B cell (primary cell): ENCODE results near the gene PTPRG. TPM values are rescaled to one million over a fixed set of nuclear protein-coding genes. Genes with fewer than 3 reads are reported as not detected.

Source experiments
- ATAC-seq: fragments of 200-7000 bp; cut with Tn5 transposase; one replicate; pipeline ENCODE4 v1.10.0; 2021; ENCODE audit warnings: low read depth, mild to moderate bottlenecking, moderate number of reproducible peaks, moderate library complexity
- CTCF ChIA-PET: fragments of 350-600 bp; sonication (Branson Sonifier 250); formaldehyde crosslinking; loops from one replicate; lab custom pipeline; 2021; ENCODE audit warnings: antibody characterized with exemption, inconsistent platforms; lab: Charles Lee
- POLR2A ChIA-PET: fragments of 350-600 bp; sonication (Branson Sonifier 250); formaldehyde crosslinking; loops from one replicate; lab custom pipeline; 2021; ENCODE audit warnings: antibody characterized with exemption; lab: Charles Lee
- DNase-seq: peaks from one replicate; pipeline ENCODE4 v3.0.0; 2013
- H2AFZ ChIP-seq: 2 replicates; pipeline ENCODE4 v1.6.1; 2012; ENCODE audit warnings: mild to moderate bottlenecking, low read depth, low read length; ENCODE audit not compliant: insufficient read depth, poor library complexity, severe bottlenecking
- H3K27ac ChIP-seq, 2 donors: 1 replicate in 1 of 2; 2 replicates in 1 of 2; pipeline ENCODE4 v1.5.1; 2012 to 2013; ENCODE audit warnings: low read length in 2 of 2, mild to moderate bottlenecking in 2 of 2, moderate library complexity in 1 of 2
- H3K27me3 ChIP-seq, 4 experiments: fragments of 200-600 bp in 1 of 4; sonication (generic) in 1 of 4; replicated peaks in 1 of 4; 1 replicate in 2 of 4; 2 replicates in 2 of 4; pipeline versions ENCODE4 v1.6.1 to v1.7.0; 2013 to 2016; ENCODE audit warnings: low read length in 3 of 4, mild to moderate bottlenecking in 2 of 4, mixed read lengths in 1 of 4, moderate library complexity in 1 of 4; ENCODE audit not compliant: insufficient read depth in 4 of 4, control insufficient read depth in 3 of 4; ENCODE audit errors: control extremely low read depth in 1 of 4
- H3K36me3 ChIP-seq, 2 experiments: replicated peaks in 1 of 2; 1 replicate in 1 of 2; 2 replicates in 1 of 2; pipeline versions ENCODE4 v1.6.1 to v1.7.1; 2013; ENCODE audit warnings: low read length in 1 of 2; ENCODE audit not compliant: insufficient read depth in 2 of 2, control insufficient read depth in 1 of 2; ENCODE audit errors: control extremely low read depth in 1 of 2, extremely low read depth in 1 of 2
- H3K4me1 ChIP-seq, 2 donors: fragments of 200-600 bp in 1 of 2; sonication (generic) in 1 of 2; 1 replicate in 1 of 2; 2 replicates in 1 of 2; pipeline versions ENCODE4 v1.5.1 to v1.6.1; 2013 to 2017; ENCODE audit warnings: low read length in 2 of 2; ENCODE audit not compliant: control insufficient read depth in 2 of 2, insufficient read depth in 2 of 2
- H3K4me2 ChIP-seq: replicated peaks from 2 replicates; pipeline ENCODE3; 2012; ENCODE audit warnings: mild to moderate bottlenecking, low read depth, low read length; ENCODE audit not compliant: poor library complexity, severe bottlenecking
- H3K4me3 ChIP-seq, 5 experiments: fragments of 200-600 bp in 1 of 5; sonication (generic) in 1 of 5; 1 replicate in 3 of 5; 2 replicates in 2 of 5; pipeline versions ENCODE4 v1.5.1 to v1.7.0; 2011 to 2016; ENCODE audit warnings: low read length in 4 of 5, mild to moderate bottlenecking in 4 of 5, low read depth in 2 of 5, control low read depth in 1 of 5, moderate library complexity in 1 of 5; ENCODE audit not compliant: insufficient read depth in 1 of 5; ENCODE audit errors: control extremely low read depth in 1 of 5, extremely low read depth in 1 of 5
- H3K79me2 ChIP-seq: fragments of 200-600 bp; sonication (generic); one replicate; pipeline ENCODE4 v1.6.0; 2016; ENCODE audit warnings: low read length; ENCODE audit not compliant: control insufficient read depth, insufficient read depth
- H3K9ac ChIP-seq: fragments of 200-600 bp; sonication (generic); 2 replicates; pipeline ENCODE4 v1.6.1; 2017; ENCODE audit warnings: mild to moderate bottlenecking, low read length, moderate library complexity
- H3K9me3 ChIP-seq, 3 donors: one replicate each; pipeline versions ENCODE4 v1.6.1 to v1.7.1; 2013; ENCODE audit warnings: low read length in 2 of 3; ENCODE audit not compliant: control insufficient read depth in 2 of 3, insufficient read depth in 1 of 3; ENCODE audit errors: control extremely low read depth in 1 of 3
- H4K20me1 ChIP-seq: 2 replicates; pipeline ENCODE4 v1.6.0; 2012; ENCODE audit warnings: mild to moderate bottlenecking, low read length; ENCODE audit not compliant: insufficient read depth, control insufficient read depth, poor library complexity, severe bottlenecking
- H3K27ac Mint-ChIP-seq: one replicate; pipeline ENCODE4 v1.8.0; 2021; ENCODE audit warnings: mixed read lengths
- H3K27me3 Mint-ChIP-seq: one replicate; pipeline ENCODE4 v1.8.0; 2021; ENCODE audit warnings: mixed read lengths
- H3K4me1 Mint-ChIP-seq: one replicate; pipeline ENCODE4 v1.8.0; 2021; ENCODE audit warnings: mixed read lengths
- H3K4me3 Mint-ChIP-seq: one replicate; pipeline ENCODE4 v1.8.0; 2021; ENCODE audit warnings: mixed read lengths
- H3K9me3 Mint-ChIP-seq: one replicate; pipeline ENCODE4 v1.8.0; 2022; ENCODE audit warnings: mixed read lengths; ENCODE audit not compliant: insufficient read depth
- CTCF ChIP-seq: fragments of 200-600 bp; IDR thresholded peaks from one replicate; pipeline ENCODE4 v1.8.0; 2022; ENCODE audit warnings: antibody characterized with exemption, mild to moderate bottlenecking
- EZH2 ChIP-seq: IDR thresholded peaks from 2 replicates; pipeline ENCODE4 v1.6.1; 2012; ENCODE audit warnings: borderline replicate concordance, low read depth, mild to moderate bottlenecking, moderate library complexity, low read length; ENCODE audit not compliant: insufficient read depth, poor library complexity, severe bottlenecking
- WGBS: methylation state at CpG from one replicate; pipeline ENCODE4 v1.1.5; 2013; ENCODE audit warnings: missing lambda C conversion rate; ENCODE audit not compliant: insufficient coverage; 5-methylcytosine and 5-hydroxymethylcytosine counted together
- intact Hi-C: fragments of 100-400 bp; cut with micrococcal nuclease; formaldehyde crosslinking; loops from one replicate; pipeline ENCODE4 v1.10.0; 2022
- polyA plus RNA-seq: library from polyadenylated mRNA; depleted of rRNA; stranded (reverse); fragments of >200 nt; gene quantifications from 2 replicates; pipeline ENCODE4 v1.2.3, GENCODE V29; 2012
- total RNA-seq, 2 donors: library from RNA; stranded (reverse); fragments of 120-200 nt in 1 of 2; gene quantifications; 1 replicate in 1 of 2; 2 replicates in 1 of 2; pipeline versions ENCODE4 v1.2.3 to v1.2.4, GENCODE V29; 2013 to 2022

The PTPRG gene
- total and polyA plus RNA-seq, 2 donors (not counting 1 experiment from before 2014, with no cell fraction given): 0.12 to 1.3 TPM

GRCh38 chr3:61569856-61570580, 8.6 kb downstream of the PTPRG start:
- Histone ChIP-seq H3K79me2 (no peaks in the 10 kb centered on the region), H2AFZ (no peak overlapping the region), H3K4me3 (no peak overlapping the region), H3K9ac (no peak overlapping the region), H3K4me2 (no peak overlapping the region), H3K27ac (no peak overlapping the region), H3K9me3 (peaks cover 0 to 4% (median 0%) of the 10 kb centered on the region in 3 donors), H3K27me3 (peaks cover 0 to 2% (median 0%) of the 10 kb centered on the region in 4 experiments), H3K36me3 (no peaks in the 10 kb centered on the region), H4K20me1 (no peaks in the 10 kb centered on the region), H3K4me1 (no peaks in the 10 kb centered on the region)
- WGBS: 83% methylated on average over 1 of the region's 2 CpGs
- DNase-seq: no peak
- no peak overlapping the region for H3K4me3 Mint-ChIP-seq
- H3K9me3 Mint-ChIP-seq: no peaks in the 10 kb centered on the region
- peaks cover 24% of the 10 kb centered on the region for H3K27me3 Mint-ChIP-seq
- POLR2A ChIA-PET: no interaction called here
- intact Hi-C loops: no loop called here
- TF ChIP-seq EZH2 (no peak), CTCF (no peak)
- ATAC-seq: no peak
- CTCF ChIA-PET: no interaction called here
- no peaks in the 10 kb centered on the region for H3K4me1 Mint-ChIP-seq
- no peak overlapping the region for H3K27ac Mint-ChIP-seq

- no peak overlapping the region for H3K27ac Mint-ChIP-seq
- ChIA-PET POLR2A (no interaction called here), CTCF (no interaction called here)
- ATAC-seq (no peak), DNase-seq (no peak)
- H3K27ac ChIP-seq: no peak overlapping the region
- no peak overlapping the region for H3K9ac ChIP-seq
- H3K9me3 Mint-ChIP-seq: no peaks in the 10 kb centered on the region
- no peak for TF ChIP-seq CTCF
- no peak for TF ChIP-seq EZH2
- no peak overlapping the region for H3K4me3 Mint-ChIP-seq
- no peaks in the 10 kb centered on the region for H3K4me1 Mint-ChIP-seq
- peaks cover 0 to 4% (median 0%) of the 10 kb centered on the region in 3 donors for H3K9me3 ChIP-seq
- H3K4me2 ChIP-seq: no peak overlapping the region
- no peaks in the 10 kb centered on the region for H3K27me3 ChIP-seq
- H3K4me1 ChIP-seq: no peaks in the 10 kb centered on the region
- no peak overlapping the region for H2AFZ ChIP-seq
- H3K27me3 Mint-ChIP-seq: peaks cover 17% of the 10 kb centered on the region
- WGBS: no CpG with 5 or more reads among the region's 5 CpGs
- intact Hi-C loops: no loop called here
- no peaks in the 10 kb centered on the region for H3K79me2 ChIP-seq
- no peak overlapping the region for H3K4me3 ChIP-seq
- H3K36me3 ChIP-seq: no peaks in the 10 kb centered on the region
- H4K20me1 ChIP-seq: no peaks in the 10 kb centered on the region
These were observed 9.4 kb downstream of the PTPRG start for GRCh38 chr3:61570813-61571212.
